Astrocyte (in vitro differentiated cells and primary cell): Measurements from ENCODE around the gene IL4R. TPM values are rescaled to one million over a fixed set of nuclear protein-coding genes. Genes with fewer than 3 reads are reported as not detected.

Source experiments
- DNase-seq: peaks from one replicate; pipeline ENCODE4 v3.0.0-alpha.2; 2010; ENCODE audit warnings: low read depth
- FAIRE-seq: peaks from 2 replicates; lab custom pipeline; 2011; peaks lifted over from hg19 to GRCh38; lab: Jason Lieb, UNC
- H2AFZ ChIP-seq: 2 replicates; pipeline ENCODE4 v1.6.0; 2012; ENCODE audit warnings: low read depth, low read length, inconsistent platforms
- H3K27ac ChIP-seq: 2 replicates; pipeline ENCODE4 v1.5.1; 2011; ENCODE audit warnings: low read depth, low read length, inconsistent platforms
- H3K27me3 ChIP-seq: 2 replicates; pipeline ENCODE4 v1.6.0; 2011; ENCODE audit warnings: low read length, inconsistent platforms; ENCODE audit not compliant: insufficient read depth
- H3K36me3 ChIP-seq: 2 replicates; pipeline ENCODE4 v1.5.1; 2011; ENCODE audit warnings: low read length, inconsistent platforms; ENCODE audit not compliant: insufficient read depth
- H3K4me1 ChIP-seq: 2 replicates; pipeline ENCODE4 v1.5.1; 2011; ENCODE audit warnings: low read length, inconsistent platforms; ENCODE audit not compliant: insufficient read depth
- H3K4me2 ChIP-seq: 2 replicates; pipeline ENCODE4 v1.6.0; 2012; ENCODE audit warnings: low read length, inconsistent platforms
- H3K4me3 ChIP-seq: 2 replicates; pipeline ENCODE4 v1.5.1; 2011; ENCODE audit warnings: low read depth, mild to moderate bottlenecking, low read length, inconsistent platforms; ENCODE audit not compliant: insufficient read depth
- H3K79me2 ChIP-seq: 2 replicates; pipeline ENCODE4 v1.6.0; 2012; ENCODE audit warnings: mild to moderate bottlenecking, low read length, inconsistent platforms; ENCODE audit not compliant: insufficient read depth
- H3K9ac ChIP-seq: 2 replicates; pipeline ENCODE4 v1.6.0; 2012; ENCODE audit warnings: mild to moderate bottlenecking, low read length, inconsistent platforms
- H3K9me3 ChIP-seq: 2 replicates; pipeline ENCODE4 v1.5.1; 2012; ENCODE audit warnings: low read depth, mild to moderate bottlenecking, low read length, inconsistent platforms; ENCODE audit not compliant: insufficient read depth
- H4K20me1 ChIP-seq: 2 replicates; pipeline ENCODE4 v1.6.0; 2012; ENCODE audit warnings: low read length, inconsistent platforms; ENCODE audit not compliant: insufficient read depth
- H3K27ac Mint-ChIP-seq: one replicate; pipeline ENCODE4 v1.8.0; 2021; ENCODE audit warnings: mild to moderate bottlenecking, mixed read lengths; ENCODE audit not compliant: unreplicated experiment
- H3K27me3 Mint-ChIP-seq: one replicate; pipeline ENCODE4 v1.8.0; 2021; ENCODE audit warnings: low read depth, mixed read lengths; ENCODE audit not compliant: unreplicated experiment
- H3K36me3 Mint-ChIP-seq: one replicate; pipeline ENCODE4 v1.8.0; 2021; ENCODE audit warnings: low read depth, mixed read lengths; ENCODE audit not compliant: unreplicated experiment
- H3K4me1 Mint-ChIP-seq: one replicate; pipeline ENCODE4 v1.8.0; 2021; ENCODE audit warnings: low read depth, mixed read lengths; ENCODE audit not compliant: unreplicated experiment
- H3K4me3 Mint-ChIP-seq: one replicate; pipeline ENCODE4 v1.8.0; 2021; ENCODE audit warnings: mild to moderate bottlenecking, moderate library complexity, mixed read lengths; ENCODE audit not compliant: unreplicated experiment
- H3K9me3 Mint-ChIP-seq: one replicate; pipeline ENCODE4 v1.8.0; 2021; ENCODE audit warnings: mild to moderate bottlenecking, mixed read lengths; ENCODE audit not compliant: unreplicated experiment
- EZH2 ChIP-seq: IDR thresholded peaks from 2 replicates; pipeline ENCODE4 v1.6.1; 2012; ENCODE audit warnings: mild to moderate bottlenecking, low read length, inconsistent platforms; ENCODE audit not compliant: insufficient read depth
- total RNA-seq: library from RNA; stranded (reverse); gene quantifications from 2 replicates; pipeline ENCODE4 v1.2.1, GENCODE V29; 2021
- TF ChIP-seq, protein P1 (sequence below): IDR thresholded peaks from 2 replicates; pipeline ENCODE4 v1.5.1; 2011; ENCODE audit warnings: low read depth, mild to moderate bottlenecking, inconsistent platforms, low read length, moderate library complexity; ENCODE audit not compliant: insufficient read depth

IL4R gene
- total RNA-seq, 1 donor from 2014 or later, result 17.5 TPM

DNA sequence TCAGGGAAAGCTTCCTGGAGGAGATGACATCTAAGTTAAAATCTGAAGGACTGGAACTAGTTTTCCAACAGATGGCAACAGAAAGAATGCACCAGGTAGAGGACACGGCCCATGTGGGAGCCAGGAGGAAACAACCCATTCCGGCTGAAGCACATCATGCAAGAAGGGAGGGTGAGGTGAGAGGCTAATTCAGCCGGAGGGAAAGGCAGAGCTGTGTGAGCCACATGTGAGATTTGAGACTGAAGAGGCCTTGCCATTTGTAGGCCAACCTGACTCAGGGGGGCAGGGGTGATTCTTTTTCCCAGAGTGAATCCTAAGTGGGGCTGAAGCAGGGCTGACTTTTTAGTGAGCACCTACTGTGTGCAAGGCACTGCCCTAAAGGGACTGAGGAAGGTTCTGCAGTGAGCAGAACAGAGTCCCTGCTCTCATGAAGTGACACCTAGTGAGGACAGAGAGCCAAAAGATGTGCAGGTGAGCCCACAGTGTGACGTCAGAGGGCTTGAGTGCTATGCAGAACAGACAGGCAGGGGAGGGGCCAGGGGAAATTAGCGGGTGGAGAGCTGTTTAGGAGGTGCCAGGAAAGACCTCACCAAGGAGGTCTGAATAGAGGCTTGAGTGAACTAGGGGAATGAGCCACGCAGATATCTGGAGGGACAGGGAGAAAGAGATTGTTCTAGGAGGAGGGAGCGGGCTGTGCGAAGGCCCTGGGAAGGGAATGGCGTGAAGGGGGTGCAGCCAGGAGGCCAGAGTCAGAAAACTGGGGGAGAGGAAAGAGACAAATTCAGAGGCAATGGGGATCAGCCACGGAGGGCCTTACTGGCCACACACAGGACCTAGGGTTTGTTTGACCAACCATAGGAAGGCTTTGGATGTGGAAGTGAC lies 68.4 kb downstream of the IL4R start:
- DNase-seq (no peak), FAIRE-seq (no peak)
- H3K9me3 ChIP-seq, result peaks cover 9% of the 10 kb centered on the region
- Mint-ChIP-seq H3K27ac (no peak overlapping the region), H3K4me3 (no peak overlapping the region), H3K9me3 (peaks cover 12% of the 10 kb centered on the region), H3K4me1 (peaks cover 10% of the 10 kb centered on the region), H3K27me3 (peaks cover 17% of the 10 kb centered on the region), H3K36me3 (no peaks in the 10 kb centered on the region)
- no peaks in the 10 kb centered on the region for H3K79me2 ChIP-seq
- H3K27me3 ChIP-seq, result peaks cover 2% of the 10 kb centered on the region
- no peaks in the 10 kb centered on the region for H4K20me1 ChIP-seq
- no peak overlapping the region for H2AFZ ChIP-seq
- H3K36me3 ChIP-seq, result no peaks in the 10 kb centered on the region
- H3K4me1 ChIP-seq, result peaks cover 5% of the 10 kb centered on the region
- H3K4me2 ChIP-seq, result no peak overlapping the region
- H3K4me3 ChIP-seq, result no peak overlapping the region
- H3K9ac ChIP-seq, result no peak overlapping the region
- TF ChIP-seq, protein P1, sequence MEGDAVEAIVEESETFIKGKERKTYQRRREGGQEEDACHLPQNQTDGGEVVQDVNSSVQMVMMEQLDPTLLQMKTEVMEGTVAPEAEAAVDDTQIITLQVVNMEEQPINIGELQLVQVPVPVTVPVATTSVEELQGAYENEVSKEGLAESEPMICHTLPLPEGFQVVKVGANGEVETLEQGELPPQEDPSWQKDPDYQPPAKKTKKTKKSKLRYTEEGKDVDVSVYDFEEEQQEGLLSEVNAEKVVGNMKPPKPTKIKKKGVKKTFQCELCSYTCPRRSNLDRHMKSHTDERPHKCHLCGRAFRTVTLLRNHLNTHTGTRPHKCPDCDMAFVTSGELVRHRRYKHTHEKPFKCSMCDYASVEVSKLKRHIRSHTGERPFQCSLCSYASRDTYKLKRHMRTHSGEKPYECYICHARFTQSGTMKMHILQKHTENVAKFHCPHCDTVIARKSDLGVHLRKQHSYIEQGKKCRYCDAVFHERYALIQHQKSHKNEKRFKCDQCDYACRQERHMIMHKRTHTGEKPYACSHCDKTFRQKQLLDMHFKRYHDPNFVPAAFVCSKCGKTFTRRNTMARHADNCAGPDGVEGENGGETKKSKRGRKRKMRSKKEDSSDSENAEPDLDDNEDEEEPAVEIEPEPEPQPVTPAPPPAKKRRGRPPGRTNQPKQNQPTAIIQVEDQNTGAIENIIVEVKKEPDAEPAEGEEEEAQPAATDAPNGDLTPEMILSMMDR, result no peak
- TF ChIP-seq EZH2, result no peak
- no peak overlapping the region for H3K27ac ChIP-seq

DNA sequence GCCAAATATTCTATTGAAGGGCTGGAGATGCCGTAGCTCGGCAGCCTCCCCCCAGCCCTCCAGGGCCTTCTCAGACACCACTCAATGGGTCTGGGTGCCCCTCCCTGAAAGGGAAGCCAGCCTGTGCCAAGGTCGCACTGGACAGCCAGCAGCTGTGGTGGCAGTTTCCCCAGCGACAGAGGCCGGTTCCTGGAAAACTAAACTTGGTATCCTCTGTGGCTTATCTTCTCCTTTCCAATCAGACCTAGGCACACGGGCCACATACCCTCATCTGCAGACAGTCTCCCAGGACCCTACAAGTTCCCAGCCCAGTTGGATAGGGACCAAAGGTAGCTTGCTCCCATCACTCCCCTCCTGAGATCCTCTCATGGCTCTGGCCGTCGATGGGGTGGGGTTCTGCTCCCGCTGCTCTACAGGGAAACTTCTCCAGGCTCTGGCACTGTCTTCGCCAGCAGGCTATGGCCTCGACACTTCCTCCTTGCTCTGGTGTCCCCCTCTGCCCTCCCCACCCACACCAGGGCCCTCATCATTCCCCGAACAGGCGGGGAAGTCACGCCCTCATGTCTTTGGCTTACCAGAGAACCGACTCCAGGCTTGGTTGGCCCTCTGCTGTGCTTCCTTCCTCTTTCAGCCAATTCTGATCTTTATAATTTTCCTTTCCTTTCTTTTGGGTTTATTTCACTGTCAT lies 69.9 kb downstream of the IL4R start:
- no peak overlapping the region for H3K4me3 Mint-ChIP-seq
- no peak for DNase-seq
- no peak for TF ChIP-seq EZH2
- TF ChIP-seq, protein P1, result no peak
- no peak overlapping the region for H3K4me2 ChIP-seq
- H3K79me2 ChIP-seq, result no peaks in the 10 kb centered on the region
- H3K36me3 ChIP-seq, result no peaks in the 10 kb centered on the region
- H3K4me1 ChIP-seq, result peaks cover 5% of the 10 kb centered on the region
- H3K9me3 Mint-ChIP-seq, result peaks cover 18% of the 10 kb centered on the region
- peaks cover 5% of the 10 kb centered on the region for H3K4me1 Mint-ChIP-seq
- no peak overlapping the region for H3K9ac ChIP-seq
- H2AFZ ChIP-seq, result no peak overlapping the region
- peaks cover 9% of the 10 kb centered on the region for H3K9me3 ChIP-seq
- no peaks in the 10 kb centered on the region for H3K36me3 Mint-ChIP-seq
- no peak overlapping the region for H3K27ac Mint-ChIP-seq
- H3K27ac ChIP-seq, result no peak overlapping the region
- H3K4me3 ChIP-seq, result no peak overlapping the region
- H3K27me3 Mint-ChIP-seq, result peaks cover 24% of the 10 kb centered on the region
- H3K27me3 ChIP-seq, result peaks cover 8% of the 10 kb centered on the region
- H4K20me1 ChIP-seq, result no peaks in the 10 kb centered on the region
- no peak for FAIRE-seq
